HepG2 (cell line): ENCODE measurements around the gene TMEM239. TPM values are rescaled to one million over a fixed set of nuclear protein-coding genes. Genes with fewer than 3 reads are reported as not detected.

Experiments
- ARNTL ChIP-seq: sonication (generic); formaldehyde crosslinking; IDR thresholded peaks from 2 replicates; pipeline ENCODE4 v1.4.0; 2020; ENCODE audit warnings: mild to moderate bottlenecking, missing genetic modification reagents
- BATF2 ChIP-seq: sonication (generic); formaldehyde crosslinking; IDR thresholded peaks from 2 replicates; pipeline ENCODE4 v1.8.0; 2022; ENCODE audit warnings: mild to moderate bottlenecking, missing genetic modification reagents, moderate library complexity
- CBX1 ChIP-seq: IDR thresholded peaks from one replicate; pipeline ENCODE4 v1.6.1; 2016; ENCODE audit warnings: antibody characterized with exemption, low read depth
- CREB3 ChIP-seq: sonication (generic); formaldehyde crosslinking; IDR thresholded peaks from 2 replicates; pipeline ENCODE4 v1.5.0; 2020; ENCODE audit warnings: missing genetic modification reagents
- ELF4 ChIP-seq: sonication (generic); formaldehyde crosslinking; IDR thresholded peaks from 2 replicates; pipeline ENCODE4 v1.5.0; 2020; ENCODE audit warnings: missing genetic modification reagents, mild to moderate bottlenecking, moderate library complexity, borderline replicate concordance
- HCFC1 ChIP-seq: fragments of 150-350 bp; IDR thresholded peaks from 2 replicates; pipeline ENCODE4 v1.6.1; 2014; ENCODE audit warnings: low read depth, low read length
- HNRNPLL ChIP-seq: fragments of 200-400 bp; formaldehyde crosslinking; IDR thresholded peaks from 2 replicates; pipeline ENCODE4 v1.6.1; 2017; ENCODE audit warnings: mild to moderate bottlenecking, low read depth, low read length; ENCODE audit not compliant: poor library complexity, severe bottlenecking
- KDM3A ChIP-seq: IDR thresholded peaks from 2 replicates; pipeline ENCODE4 v1.6.1; 2018; ENCODE audit warnings: low read depth, missing compliant biosample characterization
- KDM5A ChIP-seq: fragments of 200-600 bp; sonication (generic); IDR thresholded peaks from 2 replicates; pipeline ENCODE4 v1.7.0; 2018; ENCODE audit warnings: antibody characterized with exemption, mild to moderate bottlenecking, low read length, borderline replicate concordance
- MED8 ChIP-seq: sonication (generic); formaldehyde crosslinking; IDR thresholded peaks from 2 replicates; pipeline ENCODE4 v1.8.1; 2023; ENCODE audit warnings: mild to moderate bottlenecking, missing genetic modification reagents; ENCODE audit not compliant: insufficient replicate concordance
- MEIS2 ChIP-seq: sonication (generic); formaldehyde crosslinking; IDR thresholded peaks from 2 replicates; pipeline ENCODE4 v1.9.0; 2021; ENCODE audit warnings: mild to moderate bottlenecking, missing genetic modification reagents
- NFIC ChIP-seq: IDR thresholded peaks from 2 replicates; pipeline ENCODE4 v1.6.1; 2012; ENCODE audit warnings: mild to moderate bottlenecking, low read length, inconsistent platforms
- PHF8 ChIP-seq: sonication (generic); formaldehyde crosslinking; IDR thresholded peaks from 2 replicates; pipeline ENCODE4 v1.5.0; 2020; ENCODE audit warnings: missing genetic modification reagents
- RFX3 ChIP-seq: IDR thresholded peaks from 2 replicates; pipeline ENCODE4 v1.6.1; 2016; ENCODE audit warnings: missing biosample characterization, missing genetic modification reagents
- RFXANK ChIP-seq: IDR thresholded peaks from 2 replicates; pipeline ENCODE4 v1.6.1; 2016
- SAP130 ChIP-seq: IDR thresholded peaks from 2 replicates; pipeline ENCODE4 v1.6.1; 2016; ENCODE audit warnings: low read depth
- SMYD3 ChIP-seq: sonication (generic); formaldehyde crosslinking; IDR thresholded peaks from 2 replicates; pipeline ENCODE4 v1.8.1; 2023; ENCODE audit warnings: mild to moderate bottlenecking, missing genetic modification reagents
- ZBTB42 ChIP-seq: sonication (generic); formaldehyde crosslinking; IDR thresholded peaks from 2 replicates; pipeline ENCODE4 v1.5.0; 2020; ENCODE audit warnings: mild to moderate bottlenecking, missing genetic modification reagents
- ZEB1 ChIP-seq: IDR thresholded peaks from 2 replicates; pipeline ENCODE4 v1.6.1; 2012; ENCODE audit warnings: mild to moderate bottlenecking, low read depth, inconsistent platforms; ENCODE audit not compliant: insufficient replicate concordance
- ZFP36L1 ChIP-seq: sonication (generic); formaldehyde crosslinking; IDR thresholded peaks from 2 replicates; pipeline ENCODE4 v1.8.0; 2022; ENCODE audit warnings: mild to moderate bottlenecking, missing genetic modification reagents, moderate library complexity
- ZKSCAN8 ChIP-seq: IDR thresholded peaks from 2 replicates; pipeline ENCODE4 v1.6.1; 2016; ENCODE audit warnings: borderline replicate concordance, missing genetic modification reagents, missing compliant biosample characterization
- ZMYM3 ChIP-seq: sonication (generic); formaldehyde crosslinking; IDR thresholded peaks from 2 replicates; pipeline ENCODE4 v1.5.1; 2020; ENCODE audit warnings: mild to moderate bottlenecking, missing genetic modification reagents
- ZNF232 ChIP-seq: sonication (generic); formaldehyde crosslinking; IDR thresholded peaks from 2 replicates; pipeline ENCODE4 v1.4.0; 2020; ENCODE audit warnings: missing genetic modification reagents, borderline replicate concordance
- ZNF609 ChIP-seq: sonication (generic); formaldehyde crosslinking; IDR thresholded peaks from 2 replicates; pipeline ENCODE4 v1.4.0; 2020; ENCODE audit warnings: mild to moderate bottlenecking, missing genetic modification reagents, borderline replicate concordance
- ZSCAN20 ChIP-seq: sonication (generic); formaldehyde crosslinking; IDR thresholded peaks from 2 replicates; pipeline ENCODE4 v1.4.0; 2020; ENCODE audit warnings: missing genetic modification reagents, mild to moderate bottlenecking, borderline replicate concordance
- ZSCAN29 ChIP-seq: sonication (generic); formaldehyde crosslinking; conservative IDR thresholded peaks from 2 replicates; pipeline ENCODE4 v1.4.0; 2020; ENCODE audit warnings: mild to moderate bottlenecking, missing genetic modification reagents
- polyA plus RNA-seq, 8 experiments: library from polyadenylated mRNA; depleted of rRNA in 3 of 8; stranded (reverse) in 7 of 8; unstranded in 1 of 8; fragments of >200 nt; fragmentation: Illumina TruSeq in 4 of 8; extraction: Trizol in 4 of 8; gene quantifications; 2 replicates each; pipeline versions ENCODE4 v1.2.1 to v1.2.3, GENCODE V29; 2011 to 2016; ENCODE audit warnings: low read depth in 4 of 8, missing spikeins in 1 of 8, mixed read lengths in 1 of 8; ENCODE audit not compliant: insufficient read depth in 1 of 8
- total RNA-seq, 5 experiments: library from RNA; depleted of rRNA; stranded (reverse); fragments of >200 nt; fragmentation: Illumina TruSeq; extraction: Trizol; gene quantifications; 2 replicates each; pipeline ENCODE4 v1.2.3, GENCODE V29; 2016; ENCODE audit warnings: low read depth in 1 of 5

Gene TMEM239
- total and polyA plus RNA-seq, 2 of the 13 experiments (the other 11 are each of a cell fraction or from before 2014, with no cell fraction given) = not detected

- TF ChIP-seq ZNF609 (CRISPR knock-in tag) (0 out of 2 replicates have a peak, but pooled peaks have one; percentile 20), ZMYM3 (peak; percentile 64), ZBTB42 (CRISPR knock-in tag) (no peak), ZNF232 (CRISPR knock-in tag) (0 out of 2 replicates have a peak, but pooled peaks have one; percentile 55), ZFP36L1 (CRISPR knock-in tag) (no peak), ZSCAN29 (0 out of 2 replicates have a peak, but pooled peaks have one; percentile 52), HNRNPLL (peak; percentile 88), HCFC1 (0 out of 2 replicates have a peak, but pooled peaks have one; percentile 17), RFX3 (0 out of 2 replicates have a peak, but pooled peaks have one; percentile 5), CBX1 (no peak), CREB3 (CRISPR knock-in tag) (no peak), SAP130 (CRISPR knock-in tag) (peak; percentile 74), KDM3A (CRISPR knock-in tag) (no peak), ZKSCAN8 (CRISPR knock-in tag) (no peak; the same call in 1 of the 2 replicates), SMYD3 (CRISPR knock-in tag) (no peak; the same call in 1 of the 2 replicates), BATF2 (no peak), NFIC (0 out of 2 replicates have a peak, but pooled peaks have one; percentile 19), ZSCAN20 (CRISPR knock-in tag) (peak; percentile 83; the same call in 1 of the 2 replicates), RFXANK (CRISPR knock-in tag) (no peak), PHF8 (CRISPR knock-in tag) (peak; percentile 35; the same call in 1 of the 2 replicates), ELF4 (CRISPR knock-in tag) (peak; percentile 65), MEIS2 (CRISPR knock-in tag) (peak; percentile 64), KDM5A (peak; percentile 67), MED8 (CRISPR knock-in tag) (no peak), ZEB1 (peak; percentile 1), ARNTL (CRISPR knock-in tag) (no peak)
These were observed 24.9 kb downstream of the TMEM239 start (continued) for GRCh38 chr20:2840967-2841531.
